Tibial nerve (tissue), 4 donors: ENCODE results near the gene PCDHGB7.

Source experiments
- EP300 ChIP-seq, 2 donors: sonication (generic); formaldehyde crosslinking; IDR thresholded peaks; one replicate each; pipeline ENCODE4 v1.6.1; 2017; ENCODE audit warnings: antibody characterized with exemption in 2 of 2, mild to moderate bottlenecking in 1 of 2
- POLR2A ChIP-seq, 2 donors: fragments of 450-650 bp; IDR thresholded peaks; one replicate each; pipeline ENCODE4 v1.6.1; 2017; ENCODE audit warnings: antibody characterized with exemption in 2 of 2, mild to moderate bottlenecking in 2 of 2, moderate library complexity in 2 of 2
- TF ChIP-seq, protein P1 (sequence below), 5 experiments: fragments of 200-600 bp in 3 of 5; fragments of 450-650 bp in 2 of 5; sonication (generic) in 3 of 5; IDR thresholded peaks; one replicate each; pipeline ENCODE4 v1.5.1; 2016 to 2019; ENCODE audit warnings: antibody characterized with exemption in 5 of 5, mild to moderate bottlenecking in 3 of 5, moderate library complexity in 2 of 5

DNA sequence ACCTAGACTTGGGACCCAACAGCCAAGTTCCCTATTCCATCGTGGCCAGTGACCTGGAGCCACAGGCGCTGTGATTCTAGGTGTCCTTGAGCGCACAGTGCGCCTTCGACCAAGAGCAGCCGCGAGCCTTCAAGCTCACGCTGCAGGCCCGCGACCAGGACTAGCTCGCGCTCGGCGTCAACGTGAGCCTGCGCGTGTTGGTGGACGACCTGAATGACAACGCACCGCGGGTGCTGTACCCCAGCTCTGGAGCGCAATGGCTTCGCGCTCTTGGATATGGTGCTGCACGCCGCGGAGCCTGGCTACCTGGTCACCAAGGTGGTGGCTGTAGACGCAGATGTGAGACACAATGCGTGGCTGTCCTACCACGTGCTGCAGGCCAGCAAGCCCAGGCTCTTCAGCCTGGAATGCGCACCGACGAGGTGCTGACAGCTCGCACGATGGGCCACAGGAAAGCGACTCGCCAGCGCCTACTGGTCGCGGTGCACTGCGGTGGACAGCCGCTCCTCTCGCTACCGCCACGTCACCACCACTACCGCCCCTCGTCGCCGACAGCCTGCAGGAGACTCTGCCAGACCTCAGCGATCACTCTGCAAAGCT is 24.2 kb downstream of the PCDHGB7 start:
- TF ChIP-seq, protein P1, sequence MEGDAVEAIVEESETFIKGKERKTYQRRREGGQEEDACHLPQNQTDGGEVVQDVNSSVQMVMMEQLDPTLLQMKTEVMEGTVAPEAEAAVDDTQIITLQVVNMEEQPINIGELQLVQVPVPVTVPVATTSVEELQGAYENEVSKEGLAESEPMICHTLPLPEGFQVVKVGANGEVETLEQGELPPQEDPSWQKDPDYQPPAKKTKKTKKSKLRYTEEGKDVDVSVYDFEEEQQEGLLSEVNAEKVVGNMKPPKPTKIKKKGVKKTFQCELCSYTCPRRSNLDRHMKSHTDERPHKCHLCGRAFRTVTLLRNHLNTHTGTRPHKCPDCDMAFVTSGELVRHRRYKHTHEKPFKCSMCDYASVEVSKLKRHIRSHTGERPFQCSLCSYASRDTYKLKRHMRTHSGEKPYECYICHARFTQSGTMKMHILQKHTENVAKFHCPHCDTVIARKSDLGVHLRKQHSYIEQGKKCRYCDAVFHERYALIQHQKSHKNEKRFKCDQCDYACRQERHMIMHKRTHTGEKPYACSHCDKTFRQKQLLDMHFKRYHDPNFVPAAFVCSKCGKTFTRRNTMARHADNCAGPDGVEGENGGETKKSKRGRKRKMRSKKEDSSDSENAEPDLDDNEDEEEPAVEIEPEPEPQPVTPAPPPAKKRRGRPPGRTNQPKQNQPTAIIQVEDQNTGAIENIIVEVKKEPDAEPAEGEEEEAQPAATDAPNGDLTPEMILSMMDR (IDR thresholded peaks at IDR 0.05) = no peak
- no peak for TF ChIP-seq POLR2A (IDR thresholded peaks at IDR 0.05)
- TF ChIP-seq EP300 (IDR thresholded peaks at IDR 0.05) = no peak
